GM12892 (cell line): Measurements from ENCODE around the gene KRTAP4-9.

Experiments used
- POLR2A ChIP-seq: IDR thresholded peaks from 2 replicates; pipeline ENCODE4 v1.6.1; 2011; ENCODE audit warnings: low read depth, low read length, control low read depth
- POLR2AphosphoS5 ChIP-seq: IDR thresholded peaks from 2 replicates; pipeline ENCODE4 v1.6.1; 2011; ENCODE audit warnings: low read depth, low read length, control low read depth

DNA sequence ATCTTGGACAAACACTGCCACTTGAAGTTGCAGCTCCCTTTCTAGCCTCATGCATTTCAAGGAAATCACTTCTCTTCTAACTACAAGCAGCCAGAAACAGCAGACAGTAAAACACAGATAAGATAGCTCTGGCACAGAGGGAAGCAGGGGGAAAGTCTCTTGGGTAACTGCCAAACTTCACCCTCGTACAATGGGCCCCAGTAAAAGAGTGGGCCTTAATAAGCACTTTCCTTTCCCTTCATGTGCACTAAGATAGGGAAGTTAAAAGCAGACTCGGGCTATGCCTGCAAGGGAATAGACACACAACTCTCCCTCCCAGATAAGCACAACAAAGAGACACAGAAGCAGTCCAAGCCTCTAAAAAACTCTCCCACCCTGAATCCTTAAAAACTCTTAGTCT, 48.7 kb downstream of the KRTAP4-9 start:
- TF ChIP-seq POLR2A = no peak
- no peak for TF ChIP-seq POLR2AphosphoS5
